ENCODE measurements around the gene GNPNAT1.

The GNPNAT1 gene

GRCh38 chr14:52783206-52783605 is 8.2 kb downstream of the GNPNAT1 start:
- Histone ChIP-seq H3K9ac (ENCODE audit: low read depth, low read length, poor library complexity) (no peak overlapping the region), H4K91ac (ENCODE audit: low read depth, low read length, poor library complexity) (no peak overlapping the region), H4K8ac (ENCODE audit: low read depth, low read length) (no peak overlapping the region), H2BK120ac (ENCODE audit: low read depth, low read length) (no peak overlapping the region), H2BK5ac (ENCODE audit: low read length) (no peak overlapping the region), H3K27ac (replicated peaks; ENCODE audit: low read length) (no peak overlapping the region), H3K14ac (ENCODE audit: low read length) (no peak overlapping the region), H2AK5ac (ENCODE audit: low read depth, low read length) (no peak overlapping the region), H3K4me3 (ENCODE audit: low read length in 2 of 2) (no peak overlapping the region), H2AFZ (ENCODE audit: low read length) (no peak overlapping the region), H3K4ac (ENCODE audit: low read length) (no peak overlapping the region), H3K18ac (ENCODE audit: low read length) (no peak overlapping the region), H3K27me3 (ENCODE audit: control insufficient read depth in 3 of 3, insufficient read depth in 3 of 3, low read depth in 1 of 3, low read length in 3 of 3) (no peaks in the 10 kb centered on the region), H2BK12ac (ENCODE audit: low read length) (no peak overlapping the region), H3K4me2 (ENCODE audit: insufficient read depth, low read length, poor library complexity, severe bottlenecking) (no peak overlapping the region), H3K4me1 (ENCODE audit: control insufficient read depth in 2 of 2, insufficient read depth in 1 of 2, low read depth in 1 of 2, low read length in 2 of 2) (no peaks in the 10 kb centered on the region), H2BK15ac (ENCODE audit: low read length) (no peak overlapping the region), H3K79me1 (ENCODE audit: low read depth, low read length) (no peaks in the 10 kb centered on the region), H3K9me3 (replicated peaks in 1 of 2; ENCODE audit: control insufficient read depth in 2 of 2, insufficient read depth in 1 of 2, low read depth in 1 of 2, low read length in 2 of 2) (no peaks in the 10 kb centered on the region), H3K36me3 (replicated peaks in 1 of 2; ENCODE audit: control insufficient read depth in 2 of 2, insufficient read depth in 2 of 2, low read length in 2 of 2) (peaks cover 5 to 61% of the 10 kb centered on the region in 2 donors), H3K23ac (ENCODE audit: low read depth, low read length, poor library complexity) (no peak overlapping the region)
- no peak for DNase-seq (ENCODE audit: low spot score)
- no CpG with 5 or more reads among the region's 1 CpG for WGBS, 2 donors (ENCODE audit: extremely low coverage in 2 of 2, insufficient read length in 2 of 2, insufficient replicate concordance in 1 of 2)

DNA sequence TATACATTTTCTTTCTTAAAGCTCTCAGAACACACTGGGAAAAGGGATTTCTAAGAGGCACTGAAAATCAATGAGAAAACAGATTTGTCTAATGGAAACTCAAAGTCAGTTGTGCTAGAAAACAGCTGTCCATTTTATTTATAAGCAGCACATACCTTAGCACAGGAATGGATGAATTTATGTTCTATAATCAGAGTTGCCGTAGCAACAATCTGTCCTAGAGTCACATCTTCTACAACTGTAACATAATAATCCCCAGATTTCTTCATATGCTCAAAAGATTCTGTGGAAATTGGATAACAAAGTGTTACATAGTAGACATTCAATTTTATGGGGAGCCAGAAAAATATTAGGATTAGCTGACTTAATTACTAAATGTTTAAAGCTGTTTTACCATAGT is 9.8 kb downstream of the GNPNAT1 start:
- H2BK5ac ChIP-seq (ENCODE audit: low read length), result no peak overlapping the region
- H3K79me1 ChIP-seq (ENCODE audit: low read depth, low read length), result no peaks in the 10 kb centered on the region
- H4K8ac ChIP-seq (ENCODE audit: low read depth, low read length), result no peak overlapping the region
- H2BK120ac ChIP-seq (ENCODE audit: low read depth, low read length), result no peak overlapping the region
- no CpG with 5 or more reads among the region's 1 CpG for WGBS, 2 donors (ENCODE audit: extremely low coverage in 2 of 2, insufficient read length in 2 of 2, insufficient replicate concordance in 1 of 2)
- no peaks in the 10 kb centered on the region for H3K27me3 ChIP-seq (ENCODE audit: control insufficient read depth in 3 of 3, insufficient read depth in 3 of 3, low read depth in 1 of 3, low read length in 3 of 3)
- H2BK15ac ChIP-seq (ENCODE audit: low read length), result no peak overlapping the region
- H3K36me3 ChIP-seq (replicated peaks in 1 of 2; ENCODE audit: control insufficient read depth in 2 of 2, insufficient read depth in 2 of 2, low read length in 2 of 2), result peaks cover 5 to 76% of the 10 kb centered on the region in 2 donors
- no peak overlapping the region for H3K14ac ChIP-seq (ENCODE audit: low read length)
- H3K9ac ChIP-seq (ENCODE audit: low read depth, low read length, poor library complexity), result no peak overlapping the region
- H4K91ac ChIP-seq (ENCODE audit: low read depth, low read length, poor library complexity), result no peak overlapping the region
- H3K4me2 ChIP-seq (ENCODE audit: insufficient read depth, low read length, poor library complexity, severe bottlenecking), result no peak overlapping the region
- no peak overlapping the region for H3K23ac ChIP-seq (ENCODE audit: low read depth, low read length, poor library complexity)
- H3K4ac ChIP-seq (ENCODE audit: low read length), result no peak overlapping the region
- no peaks in the 10 kb centered on the region for H3K9me3 ChIP-seq (replicated peaks in 1 of 2; ENCODE audit: control insufficient read depth in 2 of 2, insufficient read depth in 1 of 2, low read depth in 1 of 2, low read length in 2 of 2)
- no peak overlapping the region for H2AK5ac ChIP-seq (ENCODE audit: low read depth, low read length)
- no peak overlapping the region for H2BK12ac ChIP-seq (ENCODE audit: low read length)
- H3K4me3 ChIP-seq (ENCODE audit: low read length in 2 of 2), result no peak overlapping the region
- no peak overlapping the region for H3K18ac ChIP-seq (ENCODE audit: low read length)
- no peak overlapping the region for H3K27ac ChIP-seq (replicated peaks; ENCODE audit: low read length)
- no peak for DNase-seq (ENCODE audit: low spot score)
- H3K4me1 ChIP-seq (ENCODE audit: control insufficient read depth in 2 of 2, insufficient read depth in 1 of 2, low read depth in 1 of 2, low read length in 2 of 2), result no peaks in the 10 kb centered on the region
- H2AFZ ChIP-seq (ENCODE audit: low read length), result no peak overlapping the region

GRCh38 chr14:52780893-52781292 is 10.5 kb downstream of the GNPNAT1 start:
- DNase-seq (ENCODE audit: low spot score), result no peak
- no peak overlapping the region for H3K4me3 ChIP-seq (ENCODE audit: low read length in 2 of 2)
- no peak overlapping the region for H3K18ac ChIP-seq (ENCODE audit: low read length)

GRCh38 chr14:52778702-52779101 is 12.7 kb downstream of the GNPNAT1 start:
- H3K4me2 ChIP-seq (ENCODE audit: insufficient read depth, low read length, poor library complexity, severe bottlenecking), result no peak overlapping the region
- H2BK15ac ChIP-seq (ENCODE audit: low read length), result no peak overlapping the region
- no peaks in the 10 kb centered on the region for H3K4me1 ChIP-seq (ENCODE audit: control insufficient read depth in 2 of 2, insufficient read depth in 1 of 2, low read depth in 1 of 2, low read length in 2 of 2)
- H2AK5ac ChIP-seq (ENCODE audit: low read depth, low read length), result no peak overlapping the region
- H2BK5ac ChIP-seq (ENCODE audit: low read length), result no peak overlapping the region
- H3K79me1 ChIP-seq (ENCODE audit: low read depth, low read length), result no peaks in the 10 kb centered on the region
- no peak overlapping the region for H3K27ac ChIP-seq (replicated peaks; ENCODE audit: low read length)
- H2BK12ac ChIP-seq (ENCODE audit: low read length), result no peak overlapping the region
- H2AFZ ChIP-seq (ENCODE audit: low read length), result no peak overlapping the region
- no peak overlapping the region for H3K9ac ChIP-seq (ENCODE audit: low read depth, low read length, poor library complexity)
- H3K14ac ChIP-seq (ENCODE audit: low read length), result no peak overlapping the region
- H4K8ac ChIP-seq (ENCODE audit: low read depth, low read length), result no peak overlapping the region
- no peak overlapping the region for H2BK120ac ChIP-seq (ENCODE audit: low read depth, low read length)
- H3K4me3 ChIP-seq (ENCODE audit: low read length in 2 of 2), result no peak overlapping the region
- no peak overlapping the region for H4K91ac ChIP-seq (ENCODE audit: low read depth, low read length, poor library complexity)
- no CpG with 5 or more reads among the region's 7 CpGs for WGBS, 2 donors (ENCODE audit: extremely low coverage in 2 of 2, insufficient read length in 2 of 2, insufficient replicate concordance in 1 of 2)
- no peaks in the 10 kb centered on the region for H3K27me3 ChIP-seq (ENCODE audit: control insufficient read depth in 3 of 3, insufficient read depth in 3 of 3, low read depth in 1 of 3, low read length in 3 of 3)
- H3K18ac ChIP-seq (ENCODE audit: low read length), result no peak overlapping the region
- H3K4ac ChIP-seq (ENCODE audit: low read length), result no peak overlapping the region
- no peaks in the 10 kb centered on the region for H3K9me3 ChIP-seq (replicated peaks in 1 of 2; ENCODE audit: control insufficient read depth in 2 of 2, insufficient read depth in 1 of 2, low read depth in 1 of 2, low read length in 2 of 2)
- H3K36me3 ChIP-seq (replicated peaks in 1 of 2; ENCODE audit: control insufficient read depth in 2 of 2, insufficient read depth in 2 of 2, low read length in 2 of 2), result peaks cover 8 to 97% of the 10 kb centered on the region in 2 donors
- H3K23ac ChIP-seq (ENCODE audit: low read depth, low read length, poor library complexity), result no peak overlapping the region
- no peak for DNase-seq (ENCODE audit: low spot score)

More at GRCh38 chr14:52780893-52781292, 10.5 kb downstream of the GNPNAT1 start:
- no peak overlapping the region for H2BK5ac ChIP-seq (ENCODE audit: low read length)
- no peak overlapping the region for H2AFZ ChIP-seq (ENCODE audit: low read length)
- H3K36me3 ChIP-seq (replicated peaks in 1 of 2; ENCODE audit: control insufficient read depth in 2 of 2, insufficient read depth in 2 of 2, low read length in 2 of 2), result peaks cover 5 to 84% of the 10 kb centered on the region in 2 donors
- H3K4ac ChIP-seq (ENCODE audit: low read length), result no peak overlapping the region
- no peak overlapping the region for H2BK120ac ChIP-seq (ENCODE audit: low read depth, low read length)
- no peak overlapping the region for H4K8ac ChIP-seq (ENCODE audit: low read depth, low read length)
- no CpG with 5 or more reads among the region's 1 CpG for WGBS, 2 donors (ENCODE audit: extremely low coverage in 2 of 2, insufficient read length in 2 of 2, insufficient replicate concordance in 1 of 2)
- no peaks in the 10 kb centered on the region for H3K79me1 ChIP-seq (ENCODE audit: low read depth, low read length)
- H3K9ac ChIP-seq (ENCODE audit: low read depth, low read length, poor library complexity), result no peak overlapping the region
- H3K14ac ChIP-seq (ENCODE audit: low read length), result no peak overlapping the region
- no peak overlapping the region for H4K91ac ChIP-seq (ENCODE audit: low read depth, low read length, poor library complexity)
- H3K27ac ChIP-seq (replicated peaks; ENCODE audit: low read length), result no peak overlapping the region
- H3K27me3 ChIP-seq (ENCODE audit: control insufficient read depth in 3 of 3, insufficient read depth in 3 of 3, low read depth in 1 of 3, low read length in 3 of 3), result no peaks in the 10 kb centered on the region
- H3K23ac ChIP-seq (ENCODE audit: low read depth, low read length, poor library complexity), result no peak overlapping the region
- H3K4me2 ChIP-seq (ENCODE audit: insufficient read depth, low read length, poor library complexity, severe bottlenecking), result no peak overlapping the region
- no peak overlapping the region for H2AK5ac ChIP-seq (ENCODE audit: low read depth, low read length)
- H3K9me3 ChIP-seq (replicated peaks in 1 of 2; ENCODE audit: control insufficient read depth in 2 of 2, insufficient read depth in 1 of 2, low read depth in 1 of 2, low read length in 2 of 2), result no peaks in the 10 kb centered on the region
- H3K4me1 ChIP-seq (ENCODE audit: control insufficient read depth in 2 of 2, insufficient read depth in 1 of 2, low read depth in 1 of 2, low read length in 2 of 2), result no peaks in the 10 kb centered on the region
- H2BK12ac ChIP-seq (ENCODE audit: low read length), result no peak overlapping the region
- no peak overlapping the region for H2BK15ac ChIP-seq (ENCODE audit: low read length)
